AG04449 (cell line): ENCODE results near the gene SNX10.

Experiments
- CTCF ChIA-PET: fragments of 350-600 bp; formaldehyde crosslinking; extraction: SDS; loops from one replicate; lab custom pipeline; 2021; ENCODE audit warnings: antibody characterized with exemption; lab: Yijun Ruan, JAX
- POLR2A ChIA-PET: fragments of 400-600, 350-600 bp; formaldehyde crosslinking; extraction: SDS; loops from one replicate; lab custom pipeline; 2020; ENCODE audit warnings: antibody characterized with exemption, inconsistent platforms; lab: Yijun Ruan, JAX
- DNase-seq: peaks from one replicate; pipeline ENCODE4 v3.0.0-alpha.2; 2010; ENCODE audit warnings: low read depth, low spot score
- H3K4me3 ChIP-seq: 2 replicates; pipeline ENCODE4 v1.5.1; 2011; ENCODE audit warnings: low read depth, mild to moderate bottlenecking, control low read depth, low read length
- CTCF ChIP-seq: IDR thresholded peaks from one replicate; pipeline ENCODE4 v1.5.1; 2011; ENCODE audit warnings: mild to moderate bottlenecking, moderate library complexity, low read length, control low read depth, inconsistent platforms; ENCODE audit not compliant: insufficient read depth; ENCODE audit errors: missing control alignments

Gene SNX10

DNA sequence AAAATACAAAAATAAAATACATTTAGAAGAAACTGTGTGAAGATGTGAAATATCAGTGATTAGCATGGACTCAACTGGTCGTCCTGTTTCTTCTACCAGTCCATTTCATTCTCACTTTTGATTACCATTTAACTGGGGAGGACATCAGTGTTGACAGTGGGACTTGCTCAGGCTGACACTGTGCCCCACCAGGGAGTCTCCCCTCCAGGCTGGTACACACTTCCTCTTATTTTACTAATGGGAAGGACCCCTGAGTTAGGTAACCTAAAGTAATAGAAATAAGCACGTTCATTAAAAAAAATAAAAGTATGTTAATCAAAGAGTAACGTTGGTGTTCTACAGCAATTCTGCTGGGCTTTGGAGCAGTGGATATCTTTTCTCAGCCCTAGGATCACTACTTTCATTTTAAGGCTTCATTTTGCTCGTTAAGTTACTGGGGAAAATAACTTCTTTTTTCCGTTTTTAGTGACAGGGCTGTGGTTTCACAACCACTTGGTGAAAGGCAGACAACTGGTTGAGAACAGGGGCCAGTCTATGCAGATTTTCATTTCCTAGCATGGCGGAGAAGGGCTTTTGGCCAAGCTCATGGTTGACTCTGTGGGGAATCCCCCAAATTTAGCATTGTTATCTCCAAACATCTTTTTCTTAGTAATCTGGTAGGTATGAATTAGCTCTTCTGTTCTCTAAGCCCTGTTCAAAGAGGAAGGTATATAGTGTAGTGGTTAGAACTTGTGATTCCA, 2.1 kb downstream of the SNX10 start:
- TF ChIP-seq CTCF, result no peak
- no peak overlapping the region for H3K4me3 ChIP-seq
- ChIA-PET CTCF (no interaction called here), POLR2A (no interaction called here)
- DNase-seq, result no peak

- TF ChIP-seq CTCF, result no peak
- no peak for DNase-seq
- ChIA-PET POLR2A (no interaction called here), CTCF (no interaction called here)
- H3K4me3 ChIP-seq, result no peak overlapping the region
Measured at GRCh38 chr7:26295015-26295414, 3.4 kb downstream of the SNX10 start.

DNA sequence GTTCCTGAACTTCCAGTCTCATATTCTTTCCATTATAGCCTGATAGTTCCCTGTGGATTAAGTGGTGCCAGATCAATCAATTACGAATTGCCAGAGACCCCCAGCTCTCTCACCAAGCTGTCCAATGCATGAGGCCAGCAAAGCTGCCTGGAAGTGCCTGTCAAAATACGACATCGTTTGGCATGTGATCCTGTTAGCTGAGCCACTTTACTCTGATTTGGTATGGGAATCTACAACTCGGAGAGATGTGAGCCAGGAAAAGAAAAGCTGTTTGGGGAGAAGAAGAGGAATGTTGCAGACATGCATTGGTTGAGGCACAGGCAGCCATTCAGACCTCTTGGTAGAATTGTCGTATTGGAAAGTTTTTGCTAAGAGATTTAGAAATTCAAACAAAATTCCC, 3.9 kb downstream of the SNX10 start:
- CTCF ChIA-PET, result no interaction called here

DNA sequence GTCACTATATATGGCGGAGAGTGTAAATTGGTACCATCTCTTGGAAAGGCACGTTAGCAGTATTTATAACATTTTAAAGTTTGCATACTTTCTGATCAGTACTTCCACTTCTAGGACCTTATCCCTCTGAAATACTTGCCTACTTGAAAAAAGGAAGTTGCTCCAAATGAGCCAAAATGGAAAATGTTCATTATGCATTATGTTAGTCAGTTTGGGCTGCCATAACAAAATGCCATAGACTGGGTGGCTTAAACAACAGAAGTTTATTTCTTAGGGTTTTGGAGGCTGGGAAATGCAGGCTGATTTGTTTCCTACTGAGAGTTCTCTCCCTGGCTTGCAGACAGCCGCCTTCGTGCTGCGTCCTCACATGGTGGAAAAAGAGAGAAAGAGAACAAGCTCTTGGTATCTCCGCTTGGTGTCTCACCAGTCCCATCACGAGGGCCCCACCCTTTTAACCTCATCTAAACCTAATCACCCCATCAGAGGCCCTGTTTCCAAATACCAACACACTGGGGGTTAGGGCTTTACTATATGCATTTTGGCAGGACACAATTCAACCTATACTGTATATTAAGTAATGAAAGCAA, 6.9 kb downstream of the SNX10 start:
- TF ChIP-seq CTCF, result no peak
- POLR2A ChIA-PET, result no interaction called here
- CTCF ChIA-PET, result no interaction called here
- DNase-seq, result no peak
- no peak overlapping the region for H3K4me3 ChIP-seq

More for the DNA sequence above, 3.9 kb downstream of the SNX10 start:
- no peak for TF ChIP-seq CTCF
- POLR2A ChIA-PET, result no interaction called here
- DNase-seq, result no peak
- no peak overlapping the region for H3K4me3 ChIP-seq

DNA sequence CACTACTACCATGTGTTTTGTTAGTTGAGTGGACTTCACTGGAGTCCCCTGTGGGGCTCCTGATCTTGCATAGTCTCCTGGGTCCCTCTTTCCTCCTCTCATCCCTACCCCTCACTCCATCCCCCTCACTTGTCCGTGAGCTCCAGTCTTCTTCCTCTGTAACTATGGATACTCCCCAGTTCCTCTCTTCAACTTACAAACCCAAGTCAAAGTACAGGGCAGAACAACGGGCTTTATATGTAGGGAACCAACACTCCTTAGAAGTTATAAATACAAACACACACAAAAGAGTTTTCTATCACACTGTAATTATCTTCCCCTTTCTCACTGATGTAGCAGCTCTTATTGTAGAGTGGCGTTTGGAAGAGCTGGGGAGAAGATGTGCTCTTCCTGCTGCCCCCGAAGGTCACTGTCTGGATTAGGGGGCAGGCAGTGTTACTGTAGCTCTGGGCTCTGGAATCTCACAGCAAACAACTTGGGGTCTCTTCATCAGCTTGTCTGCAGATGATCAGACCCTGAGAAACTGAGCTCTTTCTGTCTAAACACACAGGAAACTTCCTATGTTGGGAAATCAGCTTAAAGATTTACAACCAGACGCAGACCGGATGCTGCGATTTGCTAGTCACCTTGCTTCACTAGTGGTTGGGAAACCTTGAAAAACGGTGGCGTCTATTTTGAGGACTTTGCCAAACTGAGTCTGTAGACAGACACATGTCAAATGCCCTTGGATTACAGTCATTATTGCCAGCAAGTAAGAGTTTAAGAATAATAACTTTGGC, 13.6 kb downstream of the SNX10 start:
- TF ChIP-seq CTCF, result no peak
- no peak overlapping the region for H3K4me3 ChIP-seq
- ChIA-PET POLR2A (no interaction called here), CTCF (no interaction called here)
- DNase-seq, result no peak
